ENCODE data around the gene PPT1.

GRCh38 chr1:40105028-40105427, 8.0 kb upstream of the PPT1 start:
- TF ChIP-seq POLR2AphosphoS5 (IDR thresholded peaks at IDR 0.05) (no peak), CTCF (IDR thresholded peaks at IDR 0.05) (no peak)

All from prostate gland (tissue), 2 donors.